HG03280 (cell line): ENCODE results near the gene DOC2B.
"Not testable (repeated sequence)": the region's sequence is repeated elsewhere in the genome, so short reads cannot be mapped to it uniquely, and the experiment has no call there.

ENCODE experiments used
- ATAC-seq: cut with Tn5 transposase; IDR thresholded peaks from one replicate; pipeline ENCODE4 v1.9.1; 2021; ENCODE audit warnings: mild to moderate bottlenecking, moderate library complexity; ENCODE audit not compliant: unreplicated experiment

DOC2B gene

DNA sequence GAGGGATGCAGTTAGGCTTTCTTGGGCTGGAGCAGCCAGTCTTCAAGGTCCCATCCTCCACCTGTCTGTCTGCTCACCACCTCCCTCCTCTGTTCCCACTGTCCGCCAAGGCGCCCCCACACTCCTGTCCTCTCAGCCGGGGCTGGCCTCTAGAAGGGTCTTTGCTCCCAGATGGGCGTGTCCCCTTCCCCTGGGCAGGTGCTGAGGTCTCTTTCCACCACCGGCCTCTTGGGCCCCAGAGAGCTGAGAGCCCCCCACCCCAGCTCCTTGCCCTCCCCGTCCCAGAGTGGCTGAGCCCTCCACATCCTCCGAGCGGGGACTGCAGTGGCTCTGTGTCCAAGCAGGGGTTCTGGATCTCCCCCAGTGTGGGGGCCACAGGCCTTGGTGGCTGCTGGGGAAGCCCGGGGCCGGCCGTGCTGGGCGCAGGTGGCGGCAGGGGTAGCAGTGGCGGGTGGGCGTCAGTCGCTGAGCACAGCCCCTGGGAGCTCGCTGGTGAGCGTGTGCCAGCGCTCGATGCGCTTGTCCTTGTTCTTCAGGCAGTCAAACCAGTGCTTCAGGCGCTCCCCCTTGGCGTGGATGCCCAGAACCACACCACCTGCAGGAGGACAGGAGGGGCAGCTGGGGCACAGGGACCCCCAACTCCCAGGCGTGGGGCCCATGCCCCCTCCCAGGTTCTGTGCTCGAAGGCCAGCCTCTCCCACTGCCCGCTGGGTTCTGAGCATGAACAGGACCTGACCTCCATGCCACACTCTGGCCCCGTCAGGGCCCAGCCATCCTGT is 34.3 kb downstream of the DOC2B start:
- ATAC-seq = no peak

- no peak for ATAC-seq
Measured at GRCh38 chr17:146546-146945, 34.9 kb downstream of the DOC2B start.

DNA sequence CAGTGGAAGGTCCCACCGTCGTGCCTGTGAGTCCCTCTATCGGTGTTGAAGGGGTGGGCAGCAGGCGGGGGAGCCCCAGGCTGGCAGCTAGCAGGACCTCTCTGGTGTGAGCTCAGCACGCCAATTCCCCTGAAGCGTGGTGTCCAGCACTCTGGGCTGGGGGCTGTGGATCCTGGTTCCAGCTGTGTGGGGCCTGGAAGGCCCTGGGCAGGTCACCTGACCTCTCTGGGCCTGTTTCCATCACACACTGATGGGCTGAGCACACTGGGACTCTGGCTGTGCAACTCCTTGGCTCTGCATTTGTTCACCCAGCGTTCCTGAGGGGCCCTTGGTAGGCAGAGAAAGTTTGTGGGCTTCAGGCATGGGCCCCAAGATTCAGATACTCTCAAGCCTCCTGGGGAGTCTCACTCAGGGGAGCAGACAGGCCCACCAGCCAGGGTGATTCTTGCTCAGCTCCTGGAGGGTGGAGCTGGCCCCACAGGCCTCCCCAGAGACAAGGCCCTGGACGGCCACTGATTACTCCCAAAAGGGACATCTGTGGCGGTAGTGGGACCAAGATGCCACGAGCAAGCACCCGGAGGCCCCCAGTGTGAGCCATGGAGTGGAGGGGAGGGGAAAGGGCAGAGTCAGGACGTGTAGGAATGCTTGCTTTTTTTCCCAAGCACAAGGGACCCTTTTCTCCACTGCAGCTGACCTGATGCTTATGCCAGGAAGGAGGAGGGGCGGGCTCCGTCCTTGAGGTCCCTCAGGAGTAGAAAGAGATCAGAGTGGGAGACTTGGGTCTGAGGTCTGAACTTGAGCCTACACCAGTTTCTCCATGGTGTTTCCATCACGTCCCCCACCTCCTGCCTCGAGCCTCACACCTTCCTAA is 35.5 kb downstream of the DOC2B start:
- no peak for ATAC-seq

GRCh38 chr17:144936-145670 is 36.3 kb downstream of the DOC2B start:
- no peak for ATAC-seq

GRCh38 chr17:143785-144281 is 37.6 kb downstream of the DOC2B start:
- ATAC-seq = peak; percentile 76

DNA sequence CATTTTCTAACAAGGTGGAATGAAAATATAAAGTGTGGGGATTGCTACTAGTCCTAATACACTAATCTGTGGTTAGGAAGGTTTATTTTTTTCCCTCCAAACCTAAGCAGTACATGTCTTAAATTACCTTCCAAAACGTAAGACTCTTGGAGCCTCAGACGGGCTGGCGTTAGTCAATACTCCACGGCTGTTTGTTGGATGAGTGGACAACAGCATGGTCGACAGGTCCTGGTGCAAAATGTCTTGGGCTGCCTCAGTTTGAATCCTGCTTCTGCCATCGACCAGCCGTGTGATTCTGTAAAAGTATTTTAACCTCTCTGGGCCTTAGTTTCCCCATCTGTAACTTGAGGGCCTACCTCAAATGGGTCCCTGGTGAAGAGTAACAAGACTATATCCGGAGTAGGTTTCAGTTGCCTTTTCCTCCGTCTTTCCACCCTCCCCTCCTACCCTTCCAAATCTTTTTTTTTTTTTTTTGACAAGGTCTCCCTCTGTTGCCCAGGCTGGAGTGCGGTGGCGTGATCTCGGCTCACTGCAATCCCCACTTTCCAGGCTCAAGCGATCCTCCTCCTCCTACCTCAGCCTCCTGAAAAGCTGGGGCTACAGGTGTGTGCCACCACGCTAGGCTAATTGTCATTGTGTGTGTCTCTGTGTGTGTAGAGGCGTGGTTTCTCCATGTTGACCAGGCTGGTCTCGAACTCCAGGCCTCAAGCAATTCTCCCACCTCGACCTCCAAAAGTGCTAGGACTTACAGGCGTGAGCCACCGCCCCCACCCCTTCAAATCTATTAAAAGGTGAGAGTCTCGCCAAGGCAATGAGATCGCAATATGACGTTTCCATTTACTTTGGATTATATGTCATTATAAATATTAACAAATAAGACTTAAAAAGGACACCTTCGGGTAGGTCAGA is 38.3 kb downstream of the DOC2B start:
- no peak for ATAC-seq

GRCh38 chr17:142102-142661 is 39.3 kb downstream of the DOC2B start:
- no peak for ATAC-seq

- ATAC-seq = not testable (repeated sequence)
Measured at GRCh38 chr17:139401-140205, 41.8 kb downstream of the DOC2B start.

GRCh38 chr17:137166-137807 is 44.2 kb downstream of the DOC2B start, which contains the start of gene SCGB1C2:
TSS of gene SCGB1C2 (plus strand) at chr17:137569. CDS start at chr17:137591, 22 bp downstream.
- not testable (repeated sequence) for ATAC-seq

DNA sequence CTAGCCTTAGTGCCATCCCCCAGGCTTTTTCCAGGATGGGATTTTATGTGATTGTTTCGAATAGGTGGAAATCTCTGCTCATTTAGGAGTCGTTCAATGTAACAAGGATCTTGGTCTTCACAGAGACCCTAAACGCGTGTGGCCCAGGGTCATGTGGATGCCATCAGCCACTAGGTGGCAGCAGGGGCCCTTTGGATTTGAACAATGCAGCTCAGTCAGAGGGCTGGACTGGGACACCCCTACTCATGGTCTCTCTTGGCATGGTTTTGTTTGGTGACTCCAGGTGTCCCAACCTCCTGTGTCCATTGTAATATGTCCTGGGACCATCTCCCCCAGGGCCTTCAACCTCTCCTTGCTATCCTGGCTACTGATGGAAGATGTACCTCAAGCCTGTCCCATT is 44.9 kb downstream of the DOC2B start:
- peak; percentile 53 for ATAC-seq

- not testable (repeated sequence) for ATAC-seq
Measured at GRCh38 chr17:135895-136294, 45.6 kb downstream of the DOC2B start.

DNA sequence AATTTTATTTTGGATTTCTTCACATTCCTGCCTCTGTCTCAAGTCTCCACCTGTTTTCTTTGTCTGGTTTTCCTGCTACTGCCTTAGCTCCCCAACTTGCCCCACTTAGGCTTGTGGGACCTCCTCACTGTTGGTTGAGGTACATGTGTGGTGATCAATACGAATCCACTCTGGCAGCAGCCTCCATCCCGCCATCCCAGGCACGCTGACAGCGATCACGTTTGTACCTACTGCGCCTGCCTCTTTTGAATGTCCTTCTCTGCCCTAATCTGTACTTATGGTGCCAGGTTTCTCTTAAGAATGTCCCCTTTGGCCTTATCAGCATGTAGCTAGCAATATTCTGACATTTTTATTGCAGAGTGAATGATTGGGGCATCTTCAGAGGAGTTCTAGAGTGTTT is 46.4 kb downstream of the DOC2B start:
- ATAC-seq = not testable (repeated sequence)

DNA sequence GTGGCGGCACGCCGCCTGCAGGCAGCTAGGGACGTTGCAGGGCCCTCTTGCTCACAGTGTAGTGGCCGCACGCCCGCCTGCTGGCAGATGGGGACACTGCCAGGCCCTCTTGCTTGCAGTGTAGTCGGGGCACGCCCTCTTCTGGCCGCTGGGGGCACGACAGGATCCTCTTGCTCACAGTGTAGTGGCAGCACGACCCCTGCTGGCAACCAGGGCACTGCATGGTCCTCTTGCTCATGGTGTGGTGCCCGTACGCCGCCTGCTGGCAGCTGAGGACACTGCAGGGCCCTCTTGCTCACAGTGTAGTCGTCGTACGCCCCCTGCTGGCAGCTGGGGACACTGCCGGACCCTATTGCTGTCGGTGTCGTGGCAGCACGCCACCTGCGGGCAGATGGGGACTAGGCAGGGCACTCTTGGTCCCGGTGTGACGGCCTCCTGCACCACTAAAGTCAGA is 47.1 kb downstream of the DOC2B start:
- ATAC-seq = peak; percentile 81

- ATAC-seq = not testable (repeated sequence)
Measured at GRCh38 chr17:133932-134331, 47.5 kb downstream of the DOC2B start.

GRCh38 chr17:118339-118917 is 63.0 kb downstream of the DOC2B start:
- ATAC-seq = not testable (repeated sequence)

DNA sequence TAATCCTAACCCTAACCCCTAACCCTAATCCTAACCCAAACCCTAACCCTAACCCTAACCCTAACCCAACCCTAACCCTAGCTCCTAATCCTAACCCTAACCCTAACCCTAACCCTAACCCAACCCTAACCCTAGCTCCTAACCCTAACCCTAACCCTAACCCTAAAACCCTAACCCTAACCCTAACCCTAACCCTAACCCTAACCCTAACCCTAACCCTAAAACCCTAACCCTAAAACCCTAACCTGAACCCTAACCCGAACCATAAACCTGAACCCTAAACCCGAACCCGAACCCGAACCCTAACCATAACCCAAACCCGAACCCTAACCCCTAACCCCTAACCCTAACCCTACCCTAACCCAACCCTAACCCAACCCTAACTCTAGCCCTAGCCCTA is 68.3 kb downstream of the DOC2B start:
- not testable (repeated sequence) for ATAC-seq
